Fibroblast of mammary gland (primary cell): Measurements from ENCODE around the gene SOCS2.
A peak's percentile ranks its signal among the peaks of the same experiment; 100 is the strongest.

Experiments
- DNase-seq: peaks from one replicate; pipeline ENCODE4 v3.0.0-alpha.2; 2010; ENCODE audit warnings: low read depth
- H3K4me3 ChIP-seq: 2 replicates; pipeline ENCODE4 v1.5.1; 2011; ENCODE audit warnings: low read depth, mild to moderate bottlenecking, low read length, moderate library complexity; ENCODE audit not compliant: control insufficient read depth
- CTCF ChIP-seq: conservative IDR thresholded peaks from 2 replicates; pipeline ENCODE4 v1.5.1; 2011; ENCODE audit warnings: low read depth, low read length, inconsistent platforms; ENCODE audit not compliant: control insufficient read depth, insufficient read depth

Gene SOCS2

GRCh38 chr12:93567174-93567573 lies 5.3 kb upstream of the SOCS2 start:
- no peak for TF ChIP-seq CTCF
- H3K4me3 ChIP-seq = no peak overlapping the region
- no peak for DNase-seq

- no peak for TF ChIP-seq CTCF
- no peak for DNase-seq
Measured at GRCh38 chr12:93568091-93568490, 4.4 kb upstream of the SOCS2 start.

GRCh38 chr12:93569301-93569655 lies 3.2 kb upstream of the SOCS2 start:
- H3K4me3 ChIP-seq = peak overlapping the region; percentile 77
- TF ChIP-seq CTCF = no peak
- DNase-seq = no peak

More at GRCh38 chr12:93568091-93568490, 4.4 kb upstream of the SOCS2 start:
- no peak overlapping the region for H3K4me3 ChIP-seq

GRCh38 chr12:93569656-93570551 lies 2.6 kb upstream of the SOCS2 start:
- peak; percentile 87 for DNase-seq
- TF ChIP-seq CTCF = peak; percentile 72
- H3K4me3 ChIP-seq = peak overlapping the region; percentile 77

GRCh38 chr12:93570552-93571364 lies 1.7 kb upstream of the SOCS2 start:
- H3K4me3 ChIP-seq = peak overlapping the region; percentile 77
- TF ChIP-seq CTCF = no peak
- peak; percentile 93 for DNase-seq

GRCh38 chr12:93571365-93571924 lies 1.0 kb upstream of the SOCS2 start:
- peak; percentile 65 for DNase-seq
- peak; percentile 3 for TF ChIP-seq CTCF
- H3K4me3 ChIP-seq = peak overlapping the region; percentile 77
